GM18873 (cell line): ENCODE data around the gene RHBDF2.

Experiments used
- ATAC-seq: cut with Tn5 transposase; IDR thresholded peaks from one replicate; pipeline ENCODE4 v1.9.1; 2021; ENCODE audit warnings: mild to moderate bottlenecking, moderate library complexity, moderate number of reproducible peaks; ENCODE audit not compliant: unreplicated experiment, low FRiP score

RHBDF2 gene

GRCh38 chr17:76487451-76488192, 13.6 kb downstream of the RHBDF2 start:
- ATAC-seq, result no peak

GRCh38 chr17:76485569-76485968, 15.7 kb downstream of the RHBDF2 start:
- no peak for ATAC-seq

GRCh38 chr17:76484228-76484725, 16.9 kb downstream of the RHBDF2 start:
- no peak for ATAC-seq

DNA sequence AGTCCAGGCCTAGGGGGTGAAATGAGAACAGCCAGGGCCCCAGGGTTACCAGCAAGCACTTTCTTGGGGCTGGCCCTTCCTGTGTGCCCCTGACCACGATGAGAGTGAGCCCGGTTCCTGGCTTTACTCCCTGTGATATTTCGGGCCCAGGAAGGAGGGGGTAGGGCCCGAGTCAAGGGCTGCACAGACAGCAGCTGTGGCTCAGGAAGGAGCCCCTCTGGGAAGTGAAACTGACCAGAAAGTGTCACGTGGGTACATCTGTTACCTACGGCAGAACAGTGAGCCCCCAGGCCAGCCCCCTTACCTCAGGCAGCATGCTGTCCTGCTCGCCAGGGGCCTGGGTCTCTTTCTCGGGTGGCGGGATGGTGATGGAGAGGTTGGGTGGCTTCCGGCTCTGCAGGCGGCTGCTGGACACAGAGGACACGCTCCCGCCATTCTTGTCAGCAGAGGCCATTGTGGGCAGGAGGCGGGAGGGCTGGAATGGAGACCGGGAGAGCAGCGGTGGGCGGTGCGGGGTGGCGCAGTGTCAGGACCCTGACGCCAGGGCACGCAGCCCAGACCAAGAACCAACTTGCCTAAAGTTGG, 20.1 kb downstream of the RHBDF2 start:
- ATAC-seq, result peak; percentile 63

DNA sequence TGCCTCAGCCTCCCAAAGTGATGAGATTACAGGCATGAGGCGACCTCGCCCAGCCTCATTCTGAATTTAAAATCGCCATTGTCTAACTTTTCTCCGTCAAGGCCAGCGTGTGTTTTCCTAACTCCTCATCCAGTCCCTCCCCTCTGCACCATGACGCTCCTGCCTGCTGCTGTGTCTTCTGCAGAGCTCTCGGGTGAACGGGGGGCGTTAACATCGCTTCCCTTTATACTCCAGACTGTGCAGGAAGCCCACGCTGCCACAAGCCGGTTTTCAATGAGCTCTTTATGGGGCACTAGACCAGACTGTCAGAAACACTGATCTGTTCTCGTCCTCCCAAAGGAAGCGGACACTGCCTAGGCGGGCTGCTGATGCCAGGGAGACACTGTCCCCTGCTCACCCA, 20.6 kb downstream of the RHBDF2 start:
- ATAC-seq, result no peak

GRCh38 chr17:76479515-76480060, 21.6 kb downstream of the RHBDF2 start:
- no peak for ATAC-seq

- ATAC-seq, result no peak
Measured at GRCh38 chr17:76478730-76479514, 22.3 kb downstream of the RHBDF2 start.

DNA sequence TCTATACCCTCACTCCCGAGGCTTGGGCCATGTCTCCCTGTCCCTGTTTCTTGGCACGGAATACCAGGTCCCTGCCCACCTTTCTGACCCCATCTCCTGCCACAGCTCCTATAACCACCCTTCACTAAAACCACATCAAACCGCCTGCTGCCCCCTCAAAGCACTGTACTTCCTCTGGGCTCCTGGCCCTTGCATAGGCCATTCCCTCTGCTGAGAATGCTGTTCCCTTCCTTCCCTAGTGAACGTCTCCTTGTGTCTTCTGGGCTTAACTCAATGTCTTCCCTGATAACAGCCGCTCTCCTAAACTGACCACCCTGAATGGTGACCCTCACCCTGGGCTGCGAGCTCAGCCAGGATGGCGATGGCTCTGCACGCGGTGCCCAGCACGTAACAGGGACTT, 23.1 kb downstream of the RHBDF2 start:
- no peak for ATAC-seq

- ATAC-seq, result no peak
Measured at GRCh38 chr17:76477576-76477975, 23.6 kb downstream of the RHBDF2 start.

DNA sequence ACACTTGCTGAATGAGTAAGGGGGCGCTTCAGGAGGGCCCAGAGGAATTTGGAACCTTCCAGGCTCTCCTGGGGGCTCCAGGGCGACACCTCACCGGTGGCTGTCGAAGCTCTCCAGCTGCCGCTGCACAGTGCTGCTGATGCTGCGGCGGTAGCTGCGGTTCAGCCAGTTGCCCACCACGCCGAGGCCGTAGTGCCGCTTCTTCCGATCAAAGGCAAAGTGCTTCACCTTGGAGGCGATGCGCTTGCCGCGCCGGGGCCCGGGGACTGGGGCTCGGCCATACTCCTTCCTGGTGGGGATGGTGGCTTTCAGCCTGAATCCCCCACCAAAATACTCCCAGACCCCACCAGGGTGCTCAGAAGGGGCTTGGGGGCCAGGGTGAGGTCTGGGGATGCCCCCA, 24.5 kb downstream of the RHBDF2 start:
- no peak for ATAC-seq

GRCh38 chr17:76475302-76475701, 25.9 kb downstream of the RHBDF2 start:
- ATAC-seq, result no peak

DNA sequence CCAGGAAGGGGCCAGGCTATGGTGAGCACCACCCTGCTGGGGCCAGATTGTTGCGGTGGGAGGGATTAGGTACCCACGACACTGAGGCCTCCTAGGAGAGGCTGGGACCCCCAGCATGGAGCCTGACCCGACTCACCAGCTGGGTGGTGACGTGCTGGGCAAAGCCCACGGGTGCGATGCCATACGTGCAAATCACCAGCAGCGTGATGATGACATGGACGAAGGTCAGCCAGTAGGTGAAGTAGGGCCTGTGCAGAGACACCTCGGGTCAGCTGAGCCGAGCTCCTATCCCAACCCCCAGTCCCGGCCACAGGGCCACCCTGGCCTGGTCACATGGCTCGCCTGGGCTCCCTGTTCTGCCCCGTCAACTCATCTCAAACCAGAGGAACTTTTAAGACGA, 26.3 kb downstream of the RHBDF2 start:
- no peak for ATAC-seq

DNA sequence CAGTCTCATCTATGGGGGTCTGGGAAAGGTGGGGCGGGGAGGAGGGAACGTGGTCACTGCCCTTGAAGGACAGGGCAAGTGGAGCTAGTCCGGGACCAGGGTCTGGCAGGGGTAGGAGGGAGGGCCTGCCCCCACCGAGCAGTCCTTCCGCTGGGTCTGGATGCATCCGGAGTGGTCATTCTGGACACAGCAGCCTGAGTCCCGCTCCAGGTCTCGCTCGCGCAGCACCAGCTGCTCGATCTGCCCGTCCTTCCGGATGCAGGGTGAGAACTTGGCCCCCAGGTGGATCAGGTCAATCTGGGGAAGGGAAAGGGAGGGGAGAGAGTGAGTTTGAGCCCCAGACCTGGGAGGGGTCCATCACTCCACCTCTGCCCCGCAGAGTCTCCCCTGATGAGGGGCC, 27.0 kb downstream of the RHBDF2 start:
- no peak for ATAC-seq

- no peak for ATAC-seq
Measured at GRCh38 chr17:76473541-76473985, 27.7 kb downstream of the RHBDF2 start.

DNA sequence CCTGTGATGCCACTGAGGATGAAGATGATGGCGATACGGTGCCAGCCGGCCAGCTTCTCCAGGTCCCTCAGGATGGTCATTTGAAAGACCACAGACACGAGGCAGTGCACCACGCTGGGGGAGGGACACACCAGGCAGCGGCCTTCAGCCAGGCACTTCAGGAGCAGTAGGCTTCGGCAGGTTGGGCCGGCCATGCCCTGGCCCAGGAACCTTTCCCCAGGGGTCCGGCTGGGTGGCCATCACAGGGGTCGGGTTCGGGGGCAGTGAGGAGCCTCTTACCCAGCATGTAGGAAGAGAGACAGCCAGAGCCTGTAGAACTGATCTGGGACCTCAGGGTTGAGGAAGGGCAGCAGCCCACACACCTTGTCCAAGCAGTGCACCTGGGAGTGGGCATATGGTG, 28.5 kb downstream of the RHBDF2 start:
- ATAC-seq, result no peak

DNA sequence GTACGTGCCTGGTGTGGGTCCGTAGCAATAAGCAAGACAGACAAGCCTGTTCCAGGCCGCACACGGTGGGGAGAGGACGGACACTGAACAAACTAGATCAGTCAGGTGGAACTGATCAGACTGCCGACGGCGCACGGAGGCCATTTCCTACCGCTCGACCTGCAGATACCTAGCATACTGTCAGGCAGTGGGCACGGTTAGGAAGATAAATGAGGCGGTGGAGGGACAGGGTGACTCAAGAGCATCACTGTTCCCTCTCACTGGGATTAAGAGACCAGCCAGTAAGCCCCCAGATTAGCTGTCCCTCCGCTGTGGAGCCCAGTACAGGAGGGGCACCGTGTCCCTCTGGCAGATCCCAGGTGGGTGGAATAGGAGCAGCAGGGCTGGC, 29.0 kb downstream of the RHBDF2 start:
- no peak for ATAC-seq

DNA sequence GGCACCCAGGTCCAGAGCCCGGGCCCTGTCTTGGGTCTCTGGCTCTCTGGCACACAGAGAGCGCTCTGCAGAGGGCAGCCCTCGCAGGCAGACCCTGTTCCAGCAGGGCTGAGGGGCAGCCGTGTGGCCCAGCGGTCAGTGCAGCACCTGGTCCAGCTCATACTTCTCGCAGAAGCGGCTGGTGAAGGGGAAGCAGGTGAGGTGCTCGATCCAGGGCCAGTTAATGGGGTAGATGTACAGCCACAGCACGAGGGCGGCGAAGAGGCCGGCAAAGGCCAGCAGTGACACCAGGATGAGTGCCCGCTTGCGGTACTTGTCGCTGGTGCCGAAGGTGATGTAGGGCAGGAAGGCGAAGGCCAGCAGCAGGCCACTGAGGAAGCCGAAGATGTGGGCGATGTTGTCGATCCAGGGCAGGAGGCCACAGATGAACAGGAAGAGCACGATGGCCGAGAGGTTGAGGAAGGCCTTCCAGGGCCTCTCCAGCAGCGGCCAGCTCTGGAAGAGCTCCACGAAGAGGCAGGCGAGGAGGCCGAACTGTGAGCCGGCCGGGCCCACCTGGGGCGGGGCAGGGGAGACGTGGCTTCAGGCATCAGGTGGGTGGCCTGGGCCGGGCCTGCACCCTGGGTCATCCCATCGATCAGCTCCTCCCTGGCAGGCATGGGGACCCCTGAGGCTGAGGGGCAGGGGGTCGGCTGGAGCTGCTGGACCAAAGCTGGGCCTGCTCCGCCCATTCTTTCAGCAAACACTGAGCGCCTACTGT, 29.5 kb downstream of the RHBDF2 start:
- ATAC-seq, result no peak

GRCh38 chr17:76469991-76470739, 31.1 kb downstream of the RHBDF2 start:
- no peak for ATAC-seq

DNA sequence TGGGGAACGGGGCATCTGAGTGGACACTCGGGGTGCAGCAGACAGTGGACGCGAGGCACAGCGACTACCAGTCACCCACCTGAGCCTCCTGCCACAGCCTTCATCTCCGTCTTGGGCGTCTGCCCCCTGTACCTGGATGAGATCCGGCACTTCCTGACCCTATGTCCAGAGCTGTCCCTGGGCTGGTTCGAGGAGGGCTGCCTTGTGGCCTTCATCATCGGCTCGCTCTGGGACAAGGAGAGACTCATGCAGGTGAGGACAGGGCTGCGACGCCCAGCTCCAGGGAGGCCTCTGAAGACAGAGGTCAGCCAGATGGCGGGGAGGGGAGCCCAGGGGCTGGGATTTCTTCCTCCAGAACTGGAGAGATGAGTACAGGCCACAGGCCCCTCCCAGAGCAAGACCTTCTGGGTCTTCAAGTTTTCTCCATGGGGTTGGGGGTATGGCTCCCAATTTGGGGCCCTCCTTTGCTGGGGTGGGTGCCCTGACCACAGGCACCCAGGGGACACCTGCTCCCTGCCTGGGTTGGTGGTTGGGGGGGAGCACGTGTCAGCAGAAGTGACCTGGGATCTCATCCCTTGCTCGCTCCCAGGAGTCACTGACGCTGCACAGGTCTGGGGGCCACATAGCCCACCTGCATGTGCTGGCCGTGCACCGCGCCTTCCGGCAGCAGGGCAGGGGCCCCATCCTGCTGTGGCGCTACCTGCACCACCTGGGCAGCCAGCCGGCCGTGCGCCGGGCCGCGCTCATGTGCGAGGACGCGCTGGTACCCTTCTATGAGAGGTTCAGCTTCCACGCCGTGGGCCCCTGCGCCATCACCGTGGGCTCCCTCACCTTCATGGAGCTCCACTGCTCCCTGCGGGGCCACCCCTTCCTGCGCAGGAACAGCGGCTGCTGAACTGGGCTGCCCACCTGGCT, 31.9 kb downstream of the RHBDF2 start:
- ATAC-seq, result no peak
